Kidney capillary endothelial cell (primary cell): ENCODE results near the gene SEMA3D.

Experiments used
- DNase-seq: peaks from one replicate; pipeline ENCODE4 v3.0.0-alpha.2; 2018; ENCODE audit warnings: low spot score

Gene SEMA3D

GRCh38 chr7:85031475-85031874, 155.4 kb downstream of the SEMA3D start:
- no peak for DNase-seq

- peak; percentile 30 for DNase-seq
Observed at GRCh38 chr7:85030893-85031292, 156.0 kb downstream of the SEMA3D start.

- no peak for DNase-seq
Observed at GRCh38 chr7:85025312-85025756, 161.5 kb downstream of the SEMA3D start.

- DNase-seq: no peak
Observed at GRCh38 chr7:85023916-85024315, 162.9 kb downstream of the SEMA3D start.

- peak; percentile 59 for DNase-seq
Observed at GRCh38 chr7:85023066-85023712, 163.7 kb downstream of the SEMA3D start.

- no peak for DNase-seq
Observed at GRCh38 chr7:85022064-85022697, 164.7 kb downstream of the SEMA3D start.

GRCh38 chr7:85021101-85021704, 165.7 kb downstream of the SEMA3D start:
- peak; percentile 29 for DNase-seq

- no peak for DNase-seq
Observed at GRCh38 chr7:85019778-85020177, 167.1 kb downstream of the SEMA3D start.

GRCh38 chr7:85019176-85019575, 167.7 kb downstream of the SEMA3D start:
- DNase-seq: no peak

- DNase-seq: no peak
Observed at GRCh38 chr7:85018498-85018897, 168.4 kb downstream of the SEMA3D start.

GRCh38 chr7:85016286-85016685, 170.6 kb downstream of the SEMA3D start:
- no peak for DNase-seq

- DNase-seq: no peak
Observed at GRCh38 chr7:85014936-85015660, 171.8 kb downstream of the SEMA3D start.

- DNase-seq: no peak
Observed at GRCh38 chr7:85011127-85011526, 175.7 kb downstream of the SEMA3D start.

GRCh38 chr7:85010306-85010705, 176.6 kb downstream of the SEMA3D start:
- no peak for DNase-seq

- no peak for DNase-seq
Observed at GRCh38 chr7:85006754-85007153, 180.1 kb downstream of the SEMA3D start.

GRCh38 chr7:85004402-85004801, 182.5 kb downstream of the SEMA3D start:
- DNase-seq: no peak

- no peak for DNase-seq
Observed at GRCh38 chr7:85001495-85002345, 185.1 kb downstream of the SEMA3D start.

GRCh38 chr7:85000735-85001350, 186.0 kb downstream of the SEMA3D start:
- DNase-seq: no peak

GRCh38 chr7:84999450-84999849, 187.4 kb downstream of the SEMA3D start:
- DNase-seq: no peak

GRCh38 chr7:84998665-84999064, 188.2 kb downstream of the SEMA3D start:
- DNase-seq: no peak

GRCh38 chr7:84997626-84998025, 189.2 kb downstream of the SEMA3D start:
- no peak for DNase-seq
